ENCODE data around the gene MBP.
A peak's percentile ranks its signal among the peaks of the same experiment; 100 is the strongest.
"Not testable (repeated sequence)": the region's sequence is repeated elsewhere in the genome, so short reads cannot be mapped to it uniquely, and the experiment has no call there.

The MBP gene

GRCh38 chr18:77004555-77005380, 127.8 kb downstream of the MBP start:
- DNase-seq (ENCODE audit: low spot score): no peak

- no peak for DNase-seq (ENCODE audit: low spot score)
These were observed 129.3 kb downstream of the MBP start for GRCh38 chr18:77003316-77003715.

GRCh38 chr18:77002496-77002895, 130.1 kb downstream of the MBP start:
- DNase-seq (ENCODE audit: low spot score): no peak

- DNase-seq (ENCODE audit: low spot score): no peak
These were observed 130.6 kb downstream of the MBP start for GRCh38 chr18:77001979-77002378.

- no peak for DNase-seq (ENCODE audit: low spot score)
These were observed 131.5 kb downstream of the MBP start for GRCh38 chr18:77001041-77001440.

GRCh38 chr18:77000527-77000926, 132.1 kb downstream of the MBP start:
- DNase-seq (ENCODE audit: low spot score): peak; percentile 90

GRCh38 chr18:76999077-76999476, 133.5 kb downstream of the MBP start:
- no peak for DNase-seq (ENCODE audit: low spot score)

- no peak for DNase-seq (ENCODE audit: low spot score)
These were observed 134.4 kb downstream of the MBP start for GRCh38 chr18:76997951-76998808.

- no peak for DNase-seq (ENCODE audit: low spot score)
These were observed 136.2 kb downstream of the MBP start for GRCh38 chr18:76996429-76996828.

- DNase-seq (ENCODE audit: low spot score): no peak
These were observed 136.7 kb downstream of the MBP start for GRCh38 chr18:76995896-76996295.

- no peak for DNase-seq (ENCODE audit: low spot score)
These were observed 138.4 kb downstream of the MBP start for GRCh38 chr18:76994086-76994654.

GRCh38 chr18:76993573-76993972, 139.0 kb downstream of the MBP start:
- no peak for DNase-seq (ENCODE audit: low spot score)

- DNase-seq (ENCODE audit: low spot score): no peak
These were observed 139.5 kb downstream of the MBP start for GRCh38 chr18:76993085-76993382.

GRCh38 chr18:76992226-76993084, 140.1 kb downstream of the MBP start:
- peak; percentile 33 for DNase-seq (ENCODE audit: low spot score)

GRCh38 chr18:76991021-76991688, 141.4 kb downstream of the MBP start:
- DNase-seq (ENCODE audit: low spot score): no peak

- not testable (repeated sequence) for DNase-seq (ENCODE audit: low spot score)
These were observed 142.1 kb downstream of the MBP start for GRCh38 chr18:76990343-76991020.

GRCh38 chr18:76989647-76990190, 142.9 kb downstream of the MBP start:
- no peak for DNase-seq (ENCODE audit: low spot score)

GRCh38 chr18:76988827-76989646, 143.5 kb downstream of the MBP start:
- DNase-seq (ENCODE audit: low spot score): no peak

GRCh38 chr18:76988031-76988826, 144.4 kb downstream of the MBP start:
- no peak for DNase-seq (ENCODE audit: low spot score)

Data from D341Med (cell line).